GM04503 (cell line): ENCODE results near the gene GADL1.

Experiments used
- DNase-seq: peaks from one replicate; pipeline ENCODE4 v3.0.0-alpha.2; 2012; ENCODE audit warnings: low read depth

The GADL1 gene, protein sequence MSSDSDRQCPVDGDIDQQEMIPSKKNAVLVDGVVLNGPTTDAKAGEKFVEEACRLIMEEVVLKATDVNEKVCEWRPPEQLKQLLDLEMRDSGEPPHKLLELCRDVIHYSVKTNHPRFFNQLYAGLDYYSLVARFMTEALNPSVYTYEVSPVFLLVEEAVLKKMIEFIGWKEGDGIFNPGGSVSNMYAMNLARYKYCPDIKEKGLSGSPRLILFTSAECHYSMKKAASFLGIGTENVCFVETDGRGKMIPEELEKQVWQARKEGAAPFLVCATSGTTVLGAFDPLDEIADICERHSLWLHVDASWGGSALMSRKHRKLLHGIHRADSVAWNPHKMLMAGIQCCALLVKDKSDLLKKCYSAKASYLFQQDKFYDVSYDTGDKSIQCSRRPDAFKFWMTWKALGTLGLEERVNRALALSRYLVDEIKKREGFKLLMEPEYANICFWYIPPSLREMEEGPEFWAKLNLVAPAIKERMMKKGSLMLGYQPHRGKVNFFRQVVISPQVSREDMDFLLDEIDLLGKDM

DNA sequence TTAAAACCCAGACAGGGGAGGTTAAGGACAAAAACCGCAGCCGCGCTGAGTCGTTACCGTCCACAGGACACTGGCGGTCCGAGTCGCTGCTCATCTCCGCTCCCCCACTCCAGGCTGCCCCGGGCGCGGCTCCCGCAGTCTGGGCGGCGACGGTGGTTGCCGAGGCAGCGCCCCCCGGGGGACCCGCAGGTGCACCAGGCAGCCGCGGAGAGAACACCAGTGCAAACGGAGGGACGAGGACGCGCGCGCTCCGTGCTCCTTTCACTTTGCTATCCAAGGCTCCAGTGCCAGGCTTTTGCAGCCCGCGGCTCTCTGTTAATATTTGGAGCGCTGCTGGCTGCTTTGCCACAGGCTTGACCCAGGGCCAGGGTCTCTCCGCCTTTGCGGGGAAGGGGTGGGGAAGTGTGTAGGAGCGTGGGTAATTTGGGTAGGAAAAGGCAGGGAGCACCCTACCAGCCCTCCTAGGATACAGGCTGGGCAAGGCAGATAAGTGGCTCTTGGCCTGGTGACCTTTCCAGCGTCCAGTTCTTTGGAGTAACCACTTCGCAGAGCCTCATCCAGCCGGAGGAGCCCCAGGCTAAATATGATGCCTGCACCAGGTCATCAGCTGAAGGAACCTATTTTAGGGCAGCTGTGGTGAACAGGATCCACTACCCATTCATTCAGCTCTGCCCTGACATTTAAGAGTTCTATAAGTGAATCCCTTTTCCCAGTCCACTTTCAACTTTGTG lies at the start of gene GADL1:
GADL1 (minus strand) TSS at position 141 of the 731 bp plus-strand sequence; CDS start at position 94, 47 bp downstream.
- no peak for DNase-seq

GRCh38 chr3:30944124-30944523 lies 49.7 kb upstream of the GADL1 start:
- DNase-seq = no peak

DNA sequence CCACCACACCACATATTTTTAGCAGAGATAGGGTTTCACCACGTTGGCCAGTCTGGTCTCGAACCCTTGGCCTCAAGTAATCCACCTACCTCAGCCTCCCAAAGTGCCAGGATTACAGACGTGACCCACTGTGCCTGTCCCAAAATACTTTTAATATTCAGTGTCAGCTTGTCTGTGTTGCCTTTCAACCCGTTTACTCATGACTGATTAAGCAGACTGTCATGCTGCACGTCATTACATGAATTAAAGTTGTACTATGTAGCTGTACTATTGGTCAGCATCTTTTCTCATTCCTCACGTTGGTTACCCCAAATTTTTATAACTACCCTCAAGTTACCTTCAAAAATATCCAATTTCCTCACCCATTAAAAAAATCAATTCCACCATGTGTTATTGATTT lies 48.7 kb upstream of the GADL1 start:
- DNase-seq = no peak

DNA sequence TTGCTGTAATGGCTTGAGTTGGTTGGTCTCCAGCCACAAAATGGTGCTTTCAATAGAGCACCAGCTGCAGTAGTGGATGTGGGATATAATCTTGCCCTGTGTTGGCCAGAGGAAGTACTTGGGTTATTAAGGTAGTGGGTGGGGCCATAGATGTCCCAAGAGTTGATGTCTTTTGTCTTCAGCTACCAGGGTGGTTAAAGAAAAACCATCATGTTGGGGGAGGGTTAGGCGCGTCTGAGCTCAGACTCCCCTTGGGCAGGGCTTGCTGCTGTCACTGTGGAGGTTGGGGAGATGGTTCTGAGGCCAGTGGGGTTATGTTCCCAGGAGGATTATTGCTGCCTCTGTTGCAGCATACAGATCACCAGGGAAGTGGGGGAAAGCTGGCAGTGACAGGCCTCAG lies 46.9 kb upstream of the GADL1 start:
- no peak for DNase-seq

GRCh38 chr3:30940740-30941139 lies 46.3 kb upstream of the GADL1 start:
- DNase-seq = no peak

DNA sequence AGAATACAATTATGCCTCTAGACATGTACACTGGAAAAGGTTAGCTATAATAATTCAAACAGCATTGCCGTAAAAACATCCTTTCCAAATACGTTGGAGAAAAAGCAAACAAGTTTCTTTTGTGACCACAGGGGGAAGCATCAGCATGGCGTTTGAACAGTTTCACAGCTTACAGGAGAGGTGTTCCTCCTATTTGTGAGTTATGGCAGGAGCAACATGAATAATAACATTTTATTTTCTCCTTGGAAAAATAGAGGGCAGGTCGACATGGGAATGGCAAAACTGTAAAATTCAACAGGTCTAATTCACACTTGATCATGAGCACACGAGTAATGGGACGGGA lies 39.7 kb upstream of the GADL1 start:
- no peak for DNase-seq

- no peak for DNase-seq
Observed at GRCh38 chr3:30933478-30934207, 39.2 kb upstream of the GADL1 start.

GRCh38 chr3:30932513-30933098 lies 38.1 kb upstream of the GADL1 start:
- DNase-seq = no peak

- no peak for DNase-seq
Observed at GRCh38 chr3:30924763-30925162, 30.3 kb upstream of the GADL1 start.

- no peak for DNase-seq
Observed at GRCh38 chr3:30919564-30919963, 25.1 kb upstream of the GADL1 start.

DNA sequence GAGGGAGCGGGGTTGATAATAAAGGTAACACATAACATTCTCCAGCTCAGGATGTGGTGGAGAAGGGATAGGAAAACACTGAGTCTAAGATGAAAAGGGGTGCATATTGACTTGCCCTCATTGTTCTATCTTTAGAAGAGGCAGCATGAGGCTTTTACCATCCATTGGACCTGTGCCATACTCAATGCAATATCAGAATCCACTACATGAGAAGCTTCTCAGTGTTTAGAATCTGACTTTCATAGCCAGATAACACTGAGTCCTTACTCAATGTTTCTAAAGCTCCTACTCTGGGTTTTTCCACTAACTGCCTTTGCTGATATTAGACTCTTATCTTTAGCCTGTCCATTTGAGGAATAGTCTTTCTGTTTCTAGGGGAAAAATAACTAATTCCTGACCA lies 24.3 kb upstream of the GADL1 start:
- no peak for DNase-seq

GRCh38 chr3:30915782-30916181 lies 21.3 kb upstream of the GADL1 start:
- no peak for DNase-seq

- DNase-seq = no peak
Observed at GRCh38 chr3:30914696-30915095, 20.2 kb upstream of the GADL1 start.

- no peak for DNase-seq
Observed at GRCh38 chr3:30913176-30913575, 18.7 kb upstream of the GADL1 start.

DNA sequence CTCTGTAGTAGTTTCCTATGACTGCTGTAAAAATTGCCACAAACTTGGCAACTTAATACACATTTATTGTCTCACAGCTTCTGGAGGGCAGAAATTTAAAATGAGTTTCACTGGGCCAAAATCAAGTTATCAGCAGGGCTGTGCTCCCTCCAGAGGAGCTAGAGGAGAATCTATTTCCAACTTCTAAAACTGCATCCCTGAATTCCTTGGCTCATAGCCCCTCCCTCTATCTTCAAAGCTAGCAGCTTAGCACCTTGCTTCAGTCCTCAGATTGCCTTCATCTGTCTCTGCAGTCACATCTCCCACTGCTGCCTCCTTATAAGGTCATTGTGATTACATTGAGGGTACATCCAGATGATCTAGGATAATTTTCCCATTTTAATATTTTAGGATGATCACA lies 17.8 kb upstream of the GADL1 start:
- no peak for DNase-seq

GRCh38 chr3:30908456-30909037 lies 14.1 kb upstream of the GADL1 start:
- no peak for DNase-seq

DNA sequence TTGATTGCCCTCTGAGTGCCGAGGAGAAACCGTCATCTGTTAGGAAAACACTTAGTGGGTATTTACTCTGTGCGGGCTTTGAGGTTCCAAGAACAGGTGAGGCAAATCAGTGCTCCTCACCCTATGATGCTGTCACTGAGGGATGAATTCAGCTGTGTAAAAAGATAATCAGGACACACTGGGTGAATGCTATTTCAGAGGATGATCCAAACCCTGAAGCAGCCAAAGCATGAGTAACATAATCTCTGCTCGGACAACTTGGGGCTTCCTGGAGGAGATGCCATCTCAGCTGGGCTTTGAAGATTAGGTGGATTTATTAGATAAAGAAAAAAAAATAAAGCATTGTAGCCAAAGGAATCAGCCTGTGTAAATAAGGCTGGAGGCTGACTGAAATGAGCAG lies 10.5 kb upstream of the GADL1 start:
- DNase-seq = no peak

- DNase-seq = no peak
Observed at GRCh38 chr3:30895329-30895728, 868 bp upstream of the GADL1 start.

GRCh38 chr3:30893678-30894325 lies 659 bp downstream of the GADL1 start:
- no peak for DNase-seq

DNA sequence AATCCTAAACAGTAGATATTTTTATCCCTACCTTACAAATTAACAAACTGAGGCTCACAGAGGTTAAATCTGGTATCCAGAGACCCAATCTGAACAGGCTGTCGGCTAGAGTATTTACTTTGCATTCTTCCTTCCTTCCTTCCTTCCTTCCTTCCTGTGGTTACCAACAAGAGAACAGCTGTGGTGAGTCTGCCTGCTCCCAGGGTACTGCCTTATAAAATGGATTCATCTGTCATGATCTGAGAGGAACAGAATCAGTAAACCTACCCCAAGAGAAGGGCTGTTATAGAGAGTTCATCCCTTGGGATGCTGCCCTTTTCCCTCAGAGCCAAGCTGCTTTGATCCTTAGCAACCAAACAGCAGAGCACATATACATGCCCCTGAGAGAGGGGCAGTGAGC lies 3.6 kb downstream of the GADL1 start:
- DNase-seq = no peak

GRCh38 chr3:30886888-30887287 lies 7.6 kb downstream of the GADL1 start:
- no peak for DNase-seq
